PC-3 (cell line): Measurements from ENCODE around the gene TMEM86A. TPM values are rescaled to one million over a fixed set of nuclear protein-coding genes. Genes with fewer than 3 reads are reported as not detected.
A peak's percentile ranks its signal among the peaks of the same experiment; 100 is the strongest.

ENCODE experiments used
- ATAC-seq: fragments of 200-7000 bp; cut with Tn5 transposase; 2 replicates; pipeline ENCODE4 v1.9.1; 2020; ENCODE audit warnings: mild to moderate bottlenecking, moderate library complexity
- BruUV-seq: library from RNA; stranded (reverse); fragments of 400-500 nt; replicated peaks from 2 replicates; lab custom pipeline; 2021; lab: Mats Ljungman, UMichigan
- CTCF ChIA-PET: fragments of 300-600 bp; sonication (Branson Sonifier 250); formaldehyde crosslinking; loops from one replicate; lab custom pipeline; 2022; ENCODE audit warnings: antibody characterized with exemption; lab: Charles Lee
- POLR2A ChIA-PET: fragments of 300-600 bp; sonication (Branson Sonifier 250); formaldehyde crosslinking; loops from one replicate; lab custom pipeline; 2022; ENCODE audit warnings: antibody characterized with exemption; ENCODE audit not compliant: unreplicated experiment; lab: Charles Lee
- DNase-seq: peaks from one replicate; pipeline ENCODE4 v3.0.0-alpha.2; 2015
- H2AFZ ChIP-seq: fragments of 300-600 bp; sonication (generic); 2 replicates; pipeline ENCODE4 v1.6.0; 2016; ENCODE audit warnings: antibody characterized with exemption, low read length
- H3F3A ChIP-seq: fragments of 300-600 bp; sonication (generic); one replicate; pipeline ENCODE4 v1.6.0; 2017; ENCODE audit warnings: antibody characterized with exemption, low read length, control low read depth, mild to moderate bottlenecking; ENCODE audit not compliant: unreplicated experiment
- H3K27ac ChIP-seq: fragments of 300-600 bp; sonication (generic); 2 replicates; pipeline ENCODE4 v1.5.1; 2016; ENCODE audit warnings: mild to moderate bottlenecking, low read length
- H3K27me3 ChIP-seq: fragments of 300-600 bp; sonication (generic); 2 replicates; pipeline ENCODE4 v1.6.1; 2016; ENCODE audit warnings: low read length, mixed read lengths
- H3K36me3 ChIP-seq: fragments of 300-600 bp; sonication (generic); 2 replicates; pipeline ENCODE4 v1.6.1; 2016; ENCODE audit warnings: low read depth, mixed run types, low read length, mixed read lengths
- H3K4me1 ChIP-seq: fragments of 300-600 bp; sonication (generic); 2 replicates; pipeline ENCODE4 v1.5.1; 2016; ENCODE audit warnings: low read length; ENCODE audit not compliant: insufficient read depth
- H3K4me2 ChIP-seq: fragments of 300-600 bp; sonication (generic); 2 replicates; pipeline ENCODE4 v1.6.0; 2016; ENCODE audit warnings: low read length
- H3K4me3 ChIP-seq: fragments of 300-600 bp; sonication (generic); 2 replicates; pipeline ENCODE4 v1.5.1; 2016; ENCODE audit warnings: mild to moderate bottlenecking, low read length, mixed read lengths
- H3K79me2 ChIP-seq: fragments of 300-600 bp; sonication (generic); 2 replicates; pipeline ENCODE4 v1.6.1; 2017; ENCODE audit warnings: low read length, mixed read lengths
- H3K9ac ChIP-seq: fragments of 300-600 bp; sonication (generic); 2 replicates; pipeline ENCODE4 v1.6.0; 2016; ENCODE audit warnings: mild to moderate bottlenecking, low read length
- H3K9me2 ChIP-seq: fragments of 300-600 bp; sonication (generic); replicated peaks from 2 replicates; pipeline ENCODE4 v1.6.1; 2016; ENCODE audit warnings: mixed run types, low read length, mixed read lengths
- H3K9me3 ChIP-seq: fragments of 300-600 bp; sonication (generic); 2 replicates; pipeline ENCODE4 v1.6.1; 2016; ENCODE audit warnings: low read length, mixed read lengths
- H4K20me1 ChIP-seq: fragments of 300-600 bp; sonication (generic); 2 replicates; pipeline ENCODE4 v1.6.1; 2016; ENCODE audit warnings: low read length, mixed read lengths
- EZH2 ChIP-seq: fragments of 300-600 bp; sonication (generic); IDR thresholded peaks from one replicate; pipeline ENCODE4 v1.6.1; 2017; ENCODE audit warnings: antibody characterized with exemption, mild to moderate bottlenecking, low read length; ENCODE audit not compliant: unreplicated experiment
- EZH2phosphoT487 ChIP-seq: fragments of 300-600 bp; sonication (generic); IDR thresholded peaks from 2 replicates; pipeline ENCODE4 v1.6.1; 2018; ENCODE audit warnings: mild to moderate bottlenecking, antibody characterized with exemption, low read length, borderline replicate concordance
- intact Hi-C: fragments of 100-400 bp; cut with micrococcal nuclease; formaldehyde crosslinking; loops from 2 replicates; pipeline ENCODE4 v1.9.0; 2023
- total RNA-seq: library from RNA; depleted of rRNA; stranded (reverse); fragments of >200 nt; gene quantifications from 2 replicates; pipeline ENCODE4 v1.2.3, GENCODE V29; 2014
- TF ChIP-seq, protein P1 (sequence below): fragments of 300-600 bp; sonication (generic); conservative IDR thresholded peaks from 2 replicates; pipeline ENCODE4 v1.5.1; 2017; ENCODE audit warnings: antibody characterized with exemption, low read depth, mild to moderate bottlenecking, low read length

The TMEM86A gene
- total RNA-seq, 1 experiment from 2014 or later: 1.6 TPM

DNA sequence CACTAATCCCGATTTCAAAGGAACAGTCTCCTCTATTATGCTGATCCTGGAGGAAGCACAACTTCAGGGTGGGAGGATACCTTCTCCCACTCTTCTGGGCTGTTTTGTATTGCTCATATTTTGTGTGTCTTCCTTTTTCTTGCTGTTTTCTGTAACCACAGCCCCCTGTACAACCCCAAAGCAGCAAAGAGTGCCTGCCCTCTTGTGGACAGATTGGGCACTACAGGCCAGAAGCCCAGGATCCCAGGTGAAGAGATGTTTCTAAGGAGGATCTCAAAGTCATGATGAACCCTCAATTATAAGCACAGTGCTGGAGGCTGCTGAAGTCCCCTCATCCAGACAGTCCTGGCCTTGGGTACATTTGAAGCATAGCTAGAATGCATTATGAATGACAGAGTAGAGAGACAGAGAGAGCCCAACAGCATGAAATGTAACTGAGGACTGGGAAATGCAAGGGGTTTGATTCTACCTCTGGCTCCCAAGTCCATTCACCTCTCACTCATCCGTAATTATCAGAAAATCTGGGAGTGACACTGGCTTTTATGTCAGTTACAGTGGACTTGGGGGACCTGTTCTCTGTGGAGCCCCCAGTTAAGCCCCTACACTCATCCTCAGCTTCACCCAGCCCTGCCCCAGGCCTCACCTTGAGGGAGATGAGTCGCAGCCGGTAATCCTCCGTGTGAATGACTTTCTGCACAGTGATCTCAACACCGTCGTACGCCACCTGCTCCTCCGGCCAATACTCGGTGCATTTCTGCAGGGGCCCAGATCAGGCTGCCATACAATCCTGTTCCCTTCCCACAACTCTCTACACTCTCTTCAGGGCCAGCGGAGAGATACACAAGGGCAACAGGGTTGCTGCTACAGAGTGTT, 33.6 kb downstream of the TMEM86A start:
- no peak overlapping the region for H3K4me2 ChIP-seq
- no peaks in the 10 kb centered on the region for H4K20me1 ChIP-seq
- H3K27ac ChIP-seq: no peak overlapping the region
- intact Hi-C loops: loop anchor here (1.0 kb wide), 2 partner anchors 32 to 192 kb away; no protein-coding TSS in a partner anchor
- DNase-seq: peak; percentile 70
- no peak overlapping the region for H3K9ac ChIP-seq
- H3F3A ChIP-seq: no peaks in the 10 kb centered on the region
- POLR2A ChIA-PET: no interaction called here
- H3K27me3 ChIP-seq: no peaks in the 10 kb centered on the region
- TF ChIP-seq, protein P1, sequence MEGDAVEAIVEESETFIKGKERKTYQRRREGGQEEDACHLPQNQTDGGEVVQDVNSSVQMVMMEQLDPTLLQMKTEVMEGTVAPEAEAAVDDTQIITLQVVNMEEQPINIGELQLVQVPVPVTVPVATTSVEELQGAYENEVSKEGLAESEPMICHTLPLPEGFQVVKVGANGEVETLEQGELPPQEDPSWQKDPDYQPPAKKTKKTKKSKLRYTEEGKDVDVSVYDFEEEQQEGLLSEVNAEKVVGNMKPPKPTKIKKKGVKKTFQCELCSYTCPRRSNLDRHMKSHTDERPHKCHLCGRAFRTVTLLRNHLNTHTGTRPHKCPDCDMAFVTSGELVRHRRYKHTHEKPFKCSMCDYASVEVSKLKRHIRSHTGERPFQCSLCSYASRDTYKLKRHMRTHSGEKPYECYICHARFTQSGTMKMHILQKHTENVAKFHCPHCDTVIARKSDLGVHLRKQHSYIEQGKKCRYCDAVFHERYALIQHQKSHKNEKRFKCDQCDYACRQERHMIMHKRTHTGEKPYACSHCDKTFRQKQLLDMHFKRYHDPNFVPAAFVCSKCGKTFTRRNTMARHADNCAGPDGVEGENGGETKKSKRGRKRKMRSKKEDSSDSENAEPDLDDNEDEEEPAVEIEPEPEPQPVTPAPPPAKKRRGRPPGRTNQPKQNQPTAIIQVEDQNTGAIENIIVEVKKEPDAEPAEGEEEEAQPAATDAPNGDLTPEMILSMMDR: peak; percentile 96
- TF ChIP-seq EZH2phosphoT487: no peak
- no peaks in the 10 kb centered on the region for H3K36me3 ChIP-seq
- no TSS peak for BruUV-seq
- no peaks in the 10 kb centered on the region for H3K9me3 ChIP-seq
- no peak overlapping the region for H3K4me3 ChIP-seq
- H2AFZ ChIP-seq: no peak overlapping the region; the same call in 1 of the 2 replicates
- H3K4me1 ChIP-seq: no peaks in the 10 kb centered on the region; the same call in 1 of the 2 replicates
- CTCF ChIA-PET: no interaction called here
- no peaks in the 10 kb centered on the region for H3K9me2 ChIP-seq
- ATAC-seq: peak; percentile 81
- H3K79me2 ChIP-seq: no peaks in the 10 kb centered on the region

DNA sequence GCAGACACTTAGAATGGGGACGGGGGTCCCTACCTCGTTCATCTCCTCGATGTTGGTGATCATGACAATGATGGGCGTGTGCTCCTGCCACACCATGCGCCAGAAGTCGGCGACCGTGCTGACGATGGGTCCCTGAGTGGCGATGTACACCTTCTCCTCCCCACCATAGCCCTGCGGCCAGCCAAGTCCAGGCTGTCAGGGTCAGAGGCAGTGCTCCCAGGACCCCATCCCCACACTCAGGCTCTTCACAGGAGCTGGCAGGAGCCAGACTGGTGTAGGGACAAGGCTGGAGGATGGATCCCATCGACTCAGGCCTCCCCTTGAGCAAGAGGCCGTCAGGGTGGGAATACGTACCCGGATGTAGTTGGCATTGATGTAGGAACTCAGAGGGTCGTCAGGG, 34.6 kb downstream of the TMEM86A start:
- no peak overlapping the region for H3K9ac ChIP-seq
- no peaks in the 10 kb centered on the region for H3K27me3 ChIP-seq
- H3K4me3 ChIP-seq: no peak overlapping the region
- H3K36me3 ChIP-seq: no peaks in the 10 kb centered on the region
- TF ChIP-seq, protein P1: no peak
- TF ChIP-seq EZH2phosphoT487: no peak
- TF ChIP-seq EZH2: no peak
- H4K20me1 ChIP-seq: no peaks in the 10 kb centered on the region
- H3K9me2 ChIP-seq: no peaks in the 10 kb centered on the region
- CTCF ChIA-PET: no interaction called here
- no peaks in the 10 kb centered on the region; the same call in 1 of the 2 replicates for H3K4me1 ChIP-seq
- intact Hi-C loops: no loop called here
- H3K79me2 ChIP-seq: no peaks in the 10 kb centered on the region
- H3K9me3 ChIP-seq: no peaks in the 10 kb centered on the region
- ATAC-seq (no peak), DNase-seq (no peak)
- POLR2A ChIA-PET: no interaction called here
- H3K4me2 ChIP-seq: no peak overlapping the region
- BruUV-seq: no TSS peak
- no peak overlapping the region for H3K27ac ChIP-seq
- no peak overlapping the region for H2AFZ ChIP-seq
- H3F3A ChIP-seq: no peaks in the 10 kb centered on the region

DNA sequence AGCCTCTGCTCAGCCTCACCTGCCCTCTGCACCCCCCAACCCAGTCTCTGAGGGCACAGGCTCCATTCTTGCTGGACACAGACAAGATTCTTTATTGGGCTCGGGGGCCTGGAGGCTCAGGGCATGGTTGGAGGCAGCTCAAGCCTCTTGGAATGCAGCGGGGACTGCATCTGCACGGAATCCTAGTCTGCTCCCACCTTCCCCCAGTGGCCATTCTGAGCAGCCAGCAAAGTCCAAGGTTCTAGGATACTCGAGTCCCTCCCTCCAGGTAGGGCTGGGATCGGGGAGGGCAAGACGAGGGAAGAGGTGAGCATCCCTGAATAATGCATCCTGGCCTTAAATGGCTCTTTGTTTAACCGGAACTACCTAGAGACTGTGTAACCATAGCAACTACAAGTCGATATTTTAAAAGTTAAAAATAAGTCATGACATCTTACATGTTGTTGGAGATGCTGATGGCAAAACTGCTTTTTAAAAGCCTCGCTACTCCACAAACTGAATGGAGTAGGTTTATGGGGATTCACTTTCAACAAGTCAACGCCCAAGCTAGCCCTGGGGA, 38.1 kb downstream of the TMEM86A start:
- Histone ChIP-seq H2AFZ (no peak overlapping the region), H3K36me3 (no peaks in the 10 kb centered on the region), H4K20me1 (no peaks in the 10 kb centered on the region), H3K9me3 (no peaks in the 10 kb centered on the region), H3K9me2 (no peaks in the 10 kb centered on the region), H3K27me3 (no peaks in the 10 kb centered on the region), H3K79me2 (no peaks in the 10 kb centered on the region), H3K4me3 (no peak overlapping the region), H3K4me1 (no peaks in the 10 kb centered on the region; the same call in 1 of the 2 replicates), H3K4me2 (no peak overlapping the region), H3F3A (no peaks in the 10 kb centered on the region), H3K9ac (no peak overlapping the region), H3K27ac (no peak overlapping the region)
- ATAC-seq (no peak), DNase-seq (no peak)
- no peak for TF ChIP-seq EZH2
- TF ChIP-seq, protein P1: no peak
- TF ChIP-seq EZH2phosphoT487: no peak
- ChIA-PET CTCF (no interaction called here), POLR2A (no interaction called here)
- BruUV-seq: no TSS peak
- intact Hi-C loops: no loop called here
